ENCODE results near the gene ABHD12.
"Not testable (repeated sequence)": the region's sequence is repeated elsewhere in the genome, so short reads cannot be mapped to it uniquely, and the experiment has no call there.

Gene ABHD12

GRCh38 chr20:25314497-25315417 is 75.9 kb downstream of the ABHD12 start:
- H3K4me3 ChIP-seq (ENCODE audit: control insufficient read depth, low read depth, low read length): no peak overlapping the region
- TF ChIP-seq, protein P1, sequence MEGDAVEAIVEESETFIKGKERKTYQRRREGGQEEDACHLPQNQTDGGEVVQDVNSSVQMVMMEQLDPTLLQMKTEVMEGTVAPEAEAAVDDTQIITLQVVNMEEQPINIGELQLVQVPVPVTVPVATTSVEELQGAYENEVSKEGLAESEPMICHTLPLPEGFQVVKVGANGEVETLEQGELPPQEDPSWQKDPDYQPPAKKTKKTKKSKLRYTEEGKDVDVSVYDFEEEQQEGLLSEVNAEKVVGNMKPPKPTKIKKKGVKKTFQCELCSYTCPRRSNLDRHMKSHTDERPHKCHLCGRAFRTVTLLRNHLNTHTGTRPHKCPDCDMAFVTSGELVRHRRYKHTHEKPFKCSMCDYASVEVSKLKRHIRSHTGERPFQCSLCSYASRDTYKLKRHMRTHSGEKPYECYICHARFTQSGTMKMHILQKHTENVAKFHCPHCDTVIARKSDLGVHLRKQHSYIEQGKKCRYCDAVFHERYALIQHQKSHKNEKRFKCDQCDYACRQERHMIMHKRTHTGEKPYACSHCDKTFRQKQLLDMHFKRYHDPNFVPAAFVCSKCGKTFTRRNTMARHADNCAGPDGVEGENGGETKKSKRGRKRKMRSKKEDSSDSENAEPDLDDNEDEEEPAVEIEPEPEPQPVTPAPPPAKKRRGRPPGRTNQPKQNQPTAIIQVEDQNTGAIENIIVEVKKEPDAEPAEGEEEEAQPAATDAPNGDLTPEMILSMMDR (conservative IDR thresholded peaks at IDR 0.05; ENCODE audit: control insufficient read depth, insufficient read depth, low read depth, low read length): no peak
- DNase-seq (ENCODE audit: low read depth): no peak

DNA sequence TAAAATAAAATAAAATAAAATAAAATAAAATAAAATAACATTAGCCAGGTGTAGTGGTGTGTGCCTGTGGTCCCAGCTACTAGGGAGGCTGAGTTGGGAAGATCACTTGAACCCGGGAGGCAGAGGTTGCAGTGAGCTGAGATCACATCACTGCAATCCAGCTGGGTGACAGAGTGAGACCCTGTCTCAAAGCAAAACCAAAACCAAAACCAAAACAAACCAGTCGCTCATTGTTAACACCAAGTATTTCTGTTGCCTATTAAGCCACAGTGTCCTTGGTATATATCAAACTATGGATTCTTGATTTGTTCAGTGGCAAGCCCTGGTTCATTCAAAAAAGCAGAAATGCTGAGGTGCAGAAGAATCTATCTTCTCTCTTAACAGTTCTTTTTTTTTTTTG is 77.0 kb downstream of the ABHD12 start:
- TF ChIP-seq, protein P1 (conservative IDR thresholded peaks at IDR 0.05; ENCODE audit: control insufficient read depth, insufficient read depth, low read depth, low read length): no peak

DNA sequence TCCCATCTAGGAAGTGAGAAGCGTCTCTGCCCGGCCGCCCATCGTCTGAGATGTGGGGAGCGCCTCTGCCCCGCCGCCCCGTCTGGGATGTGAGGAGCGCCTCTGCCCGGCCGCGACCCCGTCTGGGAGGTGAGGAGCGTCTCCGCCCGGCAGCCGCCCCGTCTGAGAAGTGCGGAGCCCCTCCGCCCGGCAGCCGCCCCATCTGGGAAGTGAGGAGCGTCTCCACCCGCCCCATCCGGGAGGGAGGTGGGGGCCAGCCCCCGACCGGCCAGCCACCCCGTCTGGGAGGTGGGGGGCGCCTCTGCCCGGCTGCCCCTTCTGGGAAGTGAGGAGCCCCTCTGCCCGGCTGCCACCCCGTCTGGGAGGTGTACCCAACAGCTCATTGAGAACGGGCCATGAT is 77.9 kb downstream of the ABHD12 start:
- not testable (repeated sequence) for H3K4me3 ChIP-seq (ENCODE audit: control insufficient read depth, low read depth, low read length); DNase-seq (ENCODE audit: low read depth)

More for the DNA sequence above, 77.0 kb downstream of the ABHD12 start:
- no peak for DNase-seq (ENCODE audit: low read depth)
- no peak overlapping the region for H3K4me3 ChIP-seq (ENCODE audit: control insufficient read depth, low read depth, low read length)

GRCh38 chr20:25310921-25311728 is 79.5 kb downstream of the ABHD12 start:
- peak; percentile 88 for DNase-seq (ENCODE audit: low read depth)
- H3K4me3 ChIP-seq (ENCODE audit: control insufficient read depth, low read depth, low read length): no peak overlapping the region
- TF ChIP-seq, protein P1 (conservative IDR thresholded peaks at IDR 0.05; ENCODE audit: control insufficient read depth, insufficient read depth, low read depth, low read length): no peak

- peak overlapping the region; percentile 29 for H3K4me3 ChIP-seq (ENCODE audit: control insufficient read depth, low read depth, low read length)
- TF ChIP-seq, protein P1 (conservative IDR thresholded peaks at IDR 0.05; ENCODE audit: control insufficient read depth, insufficient read depth, low read depth, low read length): peak; percentile 93
- peak; percentile 97 for DNase-seq (ENCODE audit: low read depth)
These were observed 80.2 kb downstream of the ABHD12 start for GRCh38 chr20:25310268-25310920.

GRCh38 chr20:25309395-25310267 is 81.0 kb downstream of the ABHD12 start:
- TF ChIP-seq, protein P1 (conservative IDR thresholded peaks at IDR 0.05; ENCODE audit: control insufficient read depth, insufficient read depth, low read depth, low read length): peak; percentile 22
- H3K4me3 ChIP-seq (ENCODE audit: control insufficient read depth, low read depth, low read length): peak overlapping the region; percentile 29
- DNase-seq (ENCODE audit: low read depth): peak; percentile 97

Measured in fibroblast of mammary gland (primary cell).